ENCODE data around the gene EGLN1.

Gene EGLN1

GRCh38 chr1:231386466-231386865 lies 35.6 kb downstream of the EGLN1 start:
- no peak for TF ChIP-seq CTCF (conservative IDR thresholded peaks at IDR 0.05; ENCODE audit: low read length)
- H3K4me3 ChIP-seq (ENCODE audit: low read length): no peak overlapping the region
- DNase-seq (ENCODE audit: low read depth): no peak

GRCh38 chr1:231385416-231385748 lies 36.7 kb downstream of the EGLN1 start:
- no peak for DNase-seq (ENCODE audit: low read depth)
- TF ChIP-seq CTCF (conservative IDR thresholded peaks at IDR 0.05; ENCODE audit: low read length): no peak
- no peak overlapping the region for H3K4me3 ChIP-seq (ENCODE audit: low read length)

GRCh38 chr1:231384696-231385415 lies 37.2 kb downstream of the EGLN1 start:
- DNase-seq (ENCODE audit: low read depth): no peak
- no peak overlapping the region for H3K4me3 ChIP-seq (ENCODE audit: low read length)
- TF ChIP-seq CTCF (conservative IDR thresholded peaks at IDR 0.05; ENCODE audit: low read length): no peak

GRCh38 chr1:231383159-231383860 lies 38.8 kb downstream of the EGLN1 start:
- H3K4me3 ChIP-seq (ENCODE audit: low read length): no peak overlapping the region
- no peak for TF ChIP-seq CTCF (conservative IDR thresholded peaks at IDR 0.05; ENCODE audit: low read length)
- DNase-seq (ENCODE audit: low read depth): no peak

GRCh38 chr1:231382426-231382825 lies 39.7 kb downstream of the EGLN1 start:
- TF ChIP-seq CTCF (conservative IDR thresholded peaks at IDR 0.05; ENCODE audit: low read length): no peak
- H3K4me3 ChIP-seq (ENCODE audit: low read length): no peak overlapping the region
- no peak for DNase-seq (ENCODE audit: low read depth)

- TF ChIP-seq CTCF (conservative IDR thresholded peaks at IDR 0.05; ENCODE audit: low read length): no peak
- no peak for DNase-seq (ENCODE audit: low read depth)
- H3K4me3 ChIP-seq (ENCODE audit: low read length): no peak overlapping the region
Observed at GRCh38 chr1:231381729-231382128, 40.4 kb downstream of the EGLN1 start.

Measured in AG10803 (cell line).